HG03097 (cell line): ENCODE data around the gene RGS11.

Experiments used
- ATAC-seq: cut with Tn5 transposase; IDR thresholded peaks from one replicate; pipeline ENCODE4 v1.9.1; 2021; ENCODE audit not compliant: unreplicated experiment, low FRiP score

RGS11 gene

GRCh38 chr16:275786-276232 is at the start of gene RGS11:
Gene RGS11, minus strand, starts transcription at chr16:275944. Its CDS starts 33 bp downstream, at chr16:275911.
- no peak for ATAC-seq

GRCh38 chr16:324451-325334 is 48.9 kb upstream of the RGS11 start:
- ATAC-seq = peak; percentile 47

GRCh38 chr16:324201-324450 is 48.4 kb upstream of the RGS11 start:
- no peak for ATAC-seq

- ATAC-seq = no peak
These were observed 46.9 kb upstream of the RGS11 start for GRCh38 chr16:322476-323143.

GRCh38 chr16:321532-321931 is 45.8 kb upstream of the RGS11 start:
- ATAC-seq = no peak

GRCh38 chr16:320206-320605 is 44.5 kb upstream of the RGS11 start:
- ATAC-seq = no peak

GRCh38 chr16:318628-319027 is 42.9 kb upstream of the RGS11 start:
- no peak for ATAC-seq

- ATAC-seq = no peak
These were observed 41.8 kb upstream of the RGS11 start for GRCh38 chr16:317583-317982.

- no peak for ATAC-seq
These were observed 41.2 kb upstream of the RGS11 start for GRCh38 chr16:316741-317464.

GRCh38 chr16:314795-315299 is 39.1 kb upstream of the RGS11 start:
- no peak for ATAC-seq

- ATAC-seq = no peak
These were observed 38.6 kb upstream of the RGS11 start for GRCh38 chr16:314351-314750.

GRCh38 chr16:311725-312124 is 36.0 kb upstream of the RGS11 start:
- no peak for ATAC-seq

- no peak for ATAC-seq
These were observed 33.7 kb upstream of the RGS11 start for GRCh38 chr16:309476-309875.

GRCh38 chr16:307691-308312 is 32.1 kb upstream of the RGS11 start:
- ATAC-seq = no peak

- no peak for ATAC-seq
These were observed 31.2 kb upstream of the RGS11 start for GRCh38 chr16:306911-307370.

GRCh38 chr16:305916-306626 is 30.3 kb upstream of the RGS11 start:
- ATAC-seq = no peak

- no peak for ATAC-seq
These were observed 28.2 kb upstream of the RGS11 start for GRCh38 chr16:303760-304505.

- no peak for ATAC-seq
These were observed 26.2 kb upstream of the RGS11 start for GRCh38 chr16:301950-302349.

GRCh38 chr16:301235-301634 is 25.5 kb upstream of the RGS11 start:
- no peak for ATAC-seq
